Kidney (tissue), 14 donors: Measurements from ENCODE around the gene SLC30A2. TPM values are rescaled to one million over a fixed set of nuclear protein-coding genes. Genes with fewer than 3 reads are reported as not detected.

ENCODE experiments used
- DNase-seq, 5 donors: peaks; one replicate each; pipeline ENCODE4 v3.0.0-alpha.2; 2013 to 2020
- FAIRE-seq: peaks from 2 replicates; lab custom pipeline; 2012; peaks lifted over from hg19 to GRCh38; lab: Jason Lieb, UNC
- H3K27ac ChIP-seq, 2 donors: one replicate each; pipeline ENCODE4 v1.7.0; 2013; ENCODE audit warnings: low read depth in 2 of 2, low read length in 2 of 2, inconsistent platforms in 1 of 2
- H3K27me3 ChIP-seq: one replicate; pipeline ENCODE4 v1.7.1; 2013; ENCODE audit warnings: low read length, inconsistent platforms; ENCODE audit not compliant: control insufficient read depth, insufficient read depth
- H3K36me3 ChIP-seq, 3 donors: one replicate each; pipeline versions ENCODE4 v1.7.0 to v1.7.1; 2013; ENCODE audit warnings: low read length in 3 of 3, control low read depth in 1 of 3, inconsistent platforms in 1 of 3; ENCODE audit not compliant: insufficient read depth in 3 of 3, control insufficient read depth in 2 of 3
- H3K4me1 ChIP-seq, 3 donors: one replicate each; pipeline versions ENCODE4 v1.7.0 to v1.7.1; 2013; ENCODE audit warnings: low read length in 3 of 3, inconsistent platforms in 1 of 3, low read depth in 1 of 3; ENCODE audit not compliant: control insufficient read depth in 2 of 3, insufficient read depth in 2 of 3
- H3K4me3 ChIP-seq, 3 donors: one replicate each; pipeline versions ENCODE4 v1.7.0 to v1.8.1; 2013; ENCODE audit warnings: low read length in 3 of 3, control low read depth in 1 of 3, inconsistent platforms in 1 of 3
- H3K9ac ChIP-seq, 3 donors: one replicate each; pipeline versions ENCODE4 v1.7.0 to v1.7.1; 2013; ENCODE audit warnings: low read length in 3 of 3, control low read depth in 1 of 3, inconsistent platforms in 1 of 3
- H3K9me3 ChIP-seq, 3 donors: one replicate each; pipeline versions ENCODE4 v1.7.0 to v1.7.1; 2013; ENCODE audit warnings: low read length in 3 of 3, control low read depth in 1 of 3, inconsistent platforms in 1 of 3; ENCODE audit not compliant: control insufficient read depth in 2 of 3, insufficient read depth in 1 of 3
- CTCF ChIP-seq: IDR thresholded peaks from 3 replicates; pipeline ENCODE4 v1.5.1; 2012; ENCODE audit warnings: mild to moderate bottlenecking, moderate library complexity, borderline replicate concordance; ENCODE audit not compliant: insufficient read depth; ENCODE audit errors: extremely low read depth
- intact Hi-C: fragments of 100-400 bp; cut with DNase I; formaldehyde crosslinking; loops from one replicate; pipeline ENCODE4 v1.11.1; 2022
- polyA plus RNA-seq: library from polyadenylated mRNA; stranded (reverse); fragments of 350-450 nt; fragmentation: Illumina TruSeq; extraction: RNeasy Lipid Tissue Mini Kit (QIAGEN cat#74804); gene quantifications from one replicate; pipeline ENCODE4 v1.2.3, GENCODE V29; 2014; ENCODE audit warnings: low read depth, low replicate concordance; ENCODE audit not compliant: insufficient read depth
- total RNA-seq: library from RNA; stranded (reverse); fragmentation: NEBNext Ultra II Directional; extraction: Animal tissue kit (Norgen Biotek cat#: 25700); gene quantifications from one replicate; pipeline ENCODE4 v1.2.1, GENCODE V29; 2021
- donor health status: control.
- donor health status: control.
- donor health status: control.
- donor health status: control.
- donor health status: control.
- donor health status: DM: yes; HTN: yes; CAD: no.
- donor health status: Normal renal cell carcinoma (clear cell type).

SLC30A2 gene
- total and polyA plus RNA-seq, 2 donors from 2014 or later, result 26.8 to 34.4 TPM

DNA sequence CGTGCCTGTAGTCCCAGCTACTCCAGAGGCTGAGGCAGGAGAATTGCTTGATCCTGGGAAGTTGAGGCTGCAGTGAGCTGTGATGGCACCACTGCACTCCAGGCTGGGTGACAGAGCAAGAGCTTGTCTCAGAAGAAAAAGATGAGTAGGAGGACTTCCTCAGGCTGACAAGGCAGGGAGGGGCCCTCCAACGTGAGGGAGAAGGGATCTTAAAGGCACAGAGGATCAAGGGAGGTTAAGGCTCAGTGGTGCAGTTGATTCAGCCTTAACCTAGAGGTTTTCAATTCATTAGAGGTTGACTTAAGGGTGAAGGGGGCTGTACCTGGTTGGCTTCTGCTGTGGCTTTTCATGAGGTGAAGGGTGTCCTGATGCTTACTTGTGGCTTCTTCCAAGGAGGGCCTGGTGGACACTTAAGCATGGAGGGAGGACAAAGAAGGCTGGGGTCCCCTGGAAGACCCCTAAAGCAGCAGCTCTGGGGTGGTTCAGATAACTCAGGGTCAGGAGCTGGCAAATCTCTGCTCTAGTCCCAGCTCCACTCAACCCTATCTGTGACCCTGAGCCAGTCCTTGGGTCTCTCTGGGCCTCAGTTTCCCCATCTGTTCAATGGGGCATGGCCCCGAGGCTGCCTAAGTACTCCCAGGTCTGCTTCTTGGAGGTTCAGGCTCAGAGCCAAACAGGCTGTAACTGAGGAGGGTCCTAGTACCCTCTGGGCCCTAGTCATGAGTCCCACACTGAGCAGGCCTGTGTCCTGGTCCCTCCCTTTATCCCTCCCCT is 18.0 kb downstream of the SLC30A2 start:
- no peak for TF ChIP-seq CTCF
- H3K27me3 ChIP-seq, result no peaks in the 10 kb centered on the region
- H3K36me3 ChIP-seq, result no peaks in the 10 kb centered on the region
- FAIRE-seq (no peak), DNase-seq (no peak)
- no peaks in the 10 kb centered on the region for H3K9me3 ChIP-seq
- no peak overlapping the region for H3K9ac ChIP-seq
- no peak overlapping the region for H3K27ac ChIP-seq
- H3K4me3 ChIP-seq, result no peak overlapping the region
- H3K4me1 ChIP-seq, result no peaks in the 10 kb centered on the region
- intact Hi-C loops, result no loop called here

DNA sequence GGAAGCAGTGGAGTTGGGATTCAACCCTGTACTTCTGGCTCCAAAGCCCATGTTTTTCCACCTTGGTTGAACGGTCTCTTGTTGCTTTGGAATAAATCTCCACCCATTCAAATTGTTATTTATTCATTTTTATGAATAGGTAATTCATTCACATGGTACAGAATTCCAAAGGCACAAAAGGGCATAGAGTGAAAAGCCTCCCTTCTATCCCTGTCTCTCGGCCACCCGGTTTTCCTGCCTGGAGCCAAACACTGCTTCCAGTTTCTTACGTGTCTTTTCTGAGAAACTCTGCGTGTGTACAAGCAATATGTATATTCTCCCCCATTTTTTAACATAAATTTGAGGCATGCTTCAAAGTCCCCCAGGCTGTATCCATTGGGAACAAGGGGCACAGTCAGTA is 20.4 kb downstream of the SLC30A2 start:
- FAIRE-seq (no peak), DNase-seq (no peak)
- Histone ChIP-seq H3K9me3 (no peaks in the 10 kb centered on the region), H3K27me3 (no peaks in the 10 kb centered on the region), H3K4me1 (no peaks in the 10 kb centered on the region), H3K4me3 (no peak overlapping the region), H3K36me3 (no peaks in the 10 kb centered on the region), H3K9ac (no peak overlapping the region), H3K27ac (no peak overlapping the region)
- intact Hi-C loops, result no loop called here
- TF ChIP-seq CTCF, result no peak

DNA sequence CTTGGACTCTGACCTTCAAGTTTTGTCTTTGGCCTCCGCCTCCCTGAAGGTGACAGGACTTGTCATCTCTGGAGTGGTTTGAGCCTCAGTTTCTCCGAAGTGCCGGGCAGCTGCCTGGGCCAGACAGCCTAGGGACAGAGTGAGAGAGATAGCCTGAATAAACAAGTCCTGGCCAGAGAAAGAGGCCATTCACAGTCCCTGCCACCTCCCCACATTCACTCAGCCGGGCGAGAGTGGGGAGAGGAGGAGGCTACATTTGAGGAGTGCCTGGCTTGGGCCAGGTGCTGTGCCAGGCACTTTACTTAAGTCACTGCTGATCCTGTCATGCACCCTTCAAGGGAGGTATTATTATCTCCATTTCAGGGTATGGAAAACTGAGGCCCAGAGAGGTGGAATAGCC is 20.9 kb downstream of the SLC30A2 start:
- H3K27me3 ChIP-seq, result no peaks in the 10 kb centered on the region
- H3K4me3 ChIP-seq, result no peak overlapping the region
- no peaks in the 10 kb centered on the region for H3K9me3 ChIP-seq
- H3K36me3 ChIP-seq, result no peaks in the 10 kb centered on the region
- H3K27ac ChIP-seq, result no peak overlapping the region
- no peak overlapping the region for H3K9ac ChIP-seq
- no peak for TF ChIP-seq CTCF
- FAIRE-seq, result no peak
- intact Hi-C loops, result no loop called here
- no peak for DNase-seq
- no peaks in the 10 kb centered on the region for H3K4me1 ChIP-seq
